ENCODE measurements around the gene MGAT3. TPM values are rescaled to one million over a fixed set of nuclear protein-coding genes. Genes with fewer than 3 reads are reported as not detected.

MGAT3 gene
- total and polyA plus RNA-seq, 2 of the 13 experiments (the other 11 are each of a cell fraction or from before 2014, with no cell fraction given): 0.11 to 0.15 TPM

DNA sequence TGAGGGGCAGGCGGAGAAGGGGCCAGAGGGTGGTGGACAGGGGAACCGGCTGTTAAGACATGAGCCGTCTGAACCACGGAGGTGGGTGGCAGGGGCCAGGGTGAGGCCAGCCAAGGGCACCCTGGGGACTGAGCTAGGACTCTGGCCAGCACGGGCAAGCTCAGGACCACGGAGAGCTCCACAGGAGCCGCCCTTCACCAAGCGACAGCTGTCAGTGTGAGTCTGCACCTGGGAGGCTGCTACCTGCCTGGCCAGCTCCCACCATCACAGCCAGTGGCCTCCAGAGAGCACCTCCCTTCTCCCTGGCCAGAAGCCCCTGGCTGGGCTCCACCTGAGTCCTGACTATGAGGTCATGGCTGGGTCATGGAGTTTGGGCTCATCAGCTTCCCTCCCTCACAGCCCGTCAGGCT lies 21.6 kb downstream of the MGAT3 start (continued):
- TF ChIP-seq ZNF660 (CRISPR knock-in tag; IDR thresholded peaks at IDR 0.05; ENCODE audit: borderline replicate concordance, low read depth) (no peak), KMT2B (CRISPR knock-in tag; IDR thresholded peaks at IDR 0.05) (peak; percentile 66), ZNF121 (CRISPR knock-in tag; IDR thresholded peaks at IDR 0.05) (no peak), ZNF547 (CRISPR knock-in tag; IDR thresholded peaks at IDR 0.05) (peak; percentile 80; the same call in 1 of the 2 replicates), STAG1 (CRISPR knock-in tag; IDR thresholded peaks at IDR 0.05) (0 out of 2 replicates have a peak, but pooled peaks have one; percentile 4), GTF2F1 (IDR thresholded peaks at IDR 0.05; ENCODE audit: low read length) (no peak), MTF1 (CRISPR knock-in tag; IDR thresholded peaks at IDR 0.05) (0 out of 2 replicates have a peak, but pooled peaks have one; percentile 54), ZNF605 (CRISPR knock-in tag; IDR thresholded peaks at IDR 0.05) (no peak), LCORL (IDR thresholded peaks at IDR 0.05) (no peak), LCORL (CRISPR knock-in tag; IDR thresholded peaks at IDR 0.05) (no peak), POLR2AphosphoS5 (IDR thresholded peaks at IDR 0.05; ENCODE audit: low read depth, low read length) (no peak), NFIB (CRISPR knock-in tag; IDR thresholded peaks at IDR 0.05; ENCODE audit: borderline replicate concordance) (no peak), ZNF616 (CRISPR knock-in tag; IDR thresholded peaks at IDR 0.05; ENCODE audit: low read depth) (no peak), PCBP2 (optimal IDR thresholded peaks at IDR 0.05; ENCODE audit: low read depth, low read length, poor library complexity, severe bottlenecking) (no peak), ELF1 (CRISPR knock-in tag; IDR thresholded peaks at IDR 0.05) (no peak), ZFP1 (CRISPR knock-in tag; IDR thresholded peaks at IDR 0.05) (no peak), ZNF44 (CRISPR knock-in tag; IDR thresholded peaks at IDR 0.05) (no peak), HNRNPK (IDR thresholded peaks at IDR 0.05; ENCODE audit: low read depth, low read length, poor library complexity, severe bottlenecking) (no peak), ONECUT2 (CRISPR knock-in tag; IDR thresholded peaks at IDR 0.05) (no peak), ZEB1 (IDR thresholded peaks at IDR 0.05; ENCODE audit: insufficient replicate concordance, low read depth) (no peak), ZFP37 (CRISPR knock-in tag; IDR thresholded peaks at IDR 0.05; ENCODE audit: borderline replicate concordance) (peak; percentile 56; the same call in 1 of the 2 replicates), MATR3 (CRISPR knock-in tag; IDR thresholded peaks at IDR 0.05) (no peak), REL (CRISPR knock-in tag; conservative IDR thresholded peaks at IDR 0.05) (no peak)
- TF ChIP-seq, protein P1, sequence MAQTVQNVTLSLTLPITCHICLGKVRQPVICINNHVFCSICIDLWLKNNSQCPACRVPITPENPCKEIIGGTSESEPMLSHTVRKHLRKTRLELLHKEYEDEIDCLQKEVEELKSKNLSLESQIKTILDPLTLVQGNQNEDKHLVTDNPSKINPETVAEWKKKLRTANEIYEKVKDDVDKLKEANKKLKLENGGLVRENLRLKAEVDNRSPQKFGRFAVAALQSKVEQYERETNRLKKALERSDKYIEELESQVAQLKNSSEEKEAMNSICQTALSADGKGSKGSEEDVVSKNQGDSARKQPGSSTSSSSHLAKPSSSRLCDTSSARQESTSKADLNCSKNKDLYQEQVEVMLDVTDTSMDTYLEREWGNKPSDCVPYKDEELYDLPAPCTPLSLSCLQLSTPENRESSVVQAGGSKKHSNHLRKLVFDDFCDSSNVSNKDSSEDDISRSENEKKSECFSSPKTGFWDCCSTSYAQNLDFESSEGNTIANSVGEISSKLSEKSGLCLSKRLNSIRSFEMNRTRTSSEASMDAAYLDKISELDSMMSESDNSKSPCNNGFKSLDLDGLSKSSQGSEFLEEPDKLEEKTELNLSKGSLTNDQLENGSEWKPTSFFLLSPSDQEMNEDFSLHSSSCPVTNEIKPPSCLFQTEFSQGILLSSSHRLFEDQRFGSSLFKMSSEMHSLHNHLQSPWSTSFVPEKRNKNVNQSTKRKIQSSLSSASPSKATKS (CRISPR knock-in tag; IDR thresholded peaks at IDR 0.05): no peak
- TF ChIP-seq, protein P2, sequence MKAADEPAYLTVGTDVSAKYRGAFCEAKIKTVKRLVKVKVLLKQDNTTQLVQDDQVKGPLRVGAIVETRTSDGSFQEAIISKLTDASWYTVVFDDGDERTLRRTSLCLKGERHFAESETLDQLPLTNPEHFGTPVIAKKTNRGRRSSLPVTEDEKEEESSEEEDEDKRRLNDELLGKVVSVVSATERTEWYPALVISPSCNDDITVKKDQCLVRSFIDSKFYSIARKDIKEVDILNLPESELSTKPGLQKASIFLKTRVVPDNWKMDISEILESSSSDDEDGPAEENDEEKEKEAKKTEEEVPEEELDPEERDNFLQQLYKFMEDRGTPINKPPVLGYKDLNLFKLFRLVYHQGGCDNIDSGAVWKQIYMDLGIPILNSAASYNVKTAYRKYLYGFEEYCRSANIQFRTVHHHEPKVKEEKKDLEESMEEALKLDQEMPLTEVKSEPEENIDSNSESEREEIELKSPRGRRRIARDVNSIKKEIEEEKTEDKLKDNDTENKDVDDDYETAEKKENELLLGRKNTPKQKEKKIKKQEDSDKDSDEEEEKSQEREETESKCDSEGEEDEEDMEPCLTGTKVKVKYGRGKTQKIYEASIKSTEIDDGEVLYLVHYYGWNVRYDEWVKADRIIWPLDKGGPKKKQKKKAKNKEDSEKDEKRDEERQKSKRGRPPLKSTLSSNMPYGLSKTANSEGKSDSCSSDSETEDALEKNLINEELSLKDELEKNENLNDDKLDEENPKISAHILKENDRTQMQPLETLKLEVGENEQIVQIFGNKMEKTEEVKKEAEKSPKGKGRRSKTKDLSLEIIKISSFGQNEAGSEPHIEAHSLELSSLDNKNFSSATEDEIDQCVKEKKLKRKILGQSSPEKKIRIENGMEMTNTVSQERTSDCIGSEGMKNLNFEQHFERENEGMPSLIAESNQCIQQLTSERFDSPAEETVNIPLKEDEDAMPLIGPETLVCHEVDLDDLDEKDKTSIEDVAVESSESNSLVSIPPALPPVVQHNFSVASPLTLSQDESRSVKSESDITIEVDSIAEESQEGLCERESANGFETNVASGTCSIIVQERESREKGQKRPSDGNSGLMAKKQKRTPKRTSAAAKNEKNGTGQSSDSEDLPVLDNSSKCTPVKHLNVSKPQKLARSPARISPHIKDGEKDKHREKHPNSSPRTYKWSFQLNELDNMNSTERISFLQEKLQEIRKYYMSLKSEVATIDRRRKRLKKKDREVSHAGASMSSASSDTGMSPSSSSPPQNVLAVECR (CRISPR knock-in tag; IDR thresholded peaks at IDR 0.05; ENCODE audit: borderline replicate concordance): peak; percentile 55; the same call in 1 of the 2 replicates
- TF ChIP-seq, protein P3, sequence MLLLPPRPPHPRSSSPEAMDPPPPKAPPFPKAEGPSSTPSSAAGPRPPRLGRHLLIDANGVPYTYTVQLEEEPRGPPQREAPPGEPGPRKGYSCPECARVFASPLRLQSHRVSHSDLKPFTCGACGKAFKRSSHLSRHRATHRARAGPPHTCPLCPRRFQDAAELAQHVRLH (CRISPR knock-in tag; IDR thresholded peaks at IDR 0.05; ENCODE audit: borderline replicate concordance, low read depth): peak; percentile 86; the same call in 1 of the 2 replicates
